LHCN-M2 (cell line): ENCODE data around the gene PHLDA1. TPM values are rescaled to one million over a fixed set of nuclear protein-coding genes. Genes with fewer than 3 reads are reported as not detected.
A peak's percentile ranks its signal among the peaks of the same experiment; 100 is the strongest.
"Not testable (repeated sequence)": the region's sequence is repeated elsewhere in the genome, so short reads cannot be mapped to it uniquely, and the experiment has no call there.

Experiments used
- DNase-seq: peaks from one replicate; pipeline ENCODE4 v3.0.0-alpha.2; 2012; ENCODE audit warnings: low read depth
- total RNA-seq: library from RNA; depleted of rRNA; stranded (reverse); fragments of >200 nt; gene quantifications from 2 replicates; pipeline ENCODE4 v1.2.3, GENCODE V29; 2014

PHLDA1 gene
- total RNA-seq, 1 experiment from 2014 or later = 191 TPM

GRCh38 chr12:76018672-76019071 is 12.9 kb downstream of the PHLDA1 start:
- DNase-seq = no peak

GRCh38 chr12:76018111-76018510 is 13.5 kb downstream of the PHLDA1 start:
- no peak for DNase-seq

- no peak for DNase-seq
Measured at GRCh38 chr12:76014007-76014406, 17.6 kb downstream of the PHLDA1 start.

- DNase-seq = no peak
Measured at GRCh38 chr12:76013603-76014002, 18.0 kb downstream of the PHLDA1 start.

GRCh38 chr12:76012644-76013043 is 18.9 kb downstream of the PHLDA1 start:
- no peak for DNase-seq

GRCh38 chr12:76010732-76011458 is 20.7 kb downstream of the PHLDA1 start:
- DNase-seq = no peak

GRCh38 chr12:76008428-76008827 is 23.1 kb downstream of the PHLDA1 start:
- DNase-seq = no peak

- DNase-seq = no peak
Measured at GRCh38 chr12:76007640-76008039, 23.9 kb downstream of the PHLDA1 start.

GRCh38 chr12:76006028-76006925 is 25.3 kb downstream of the PHLDA1 start:
- peak; percentile 52 for DNase-seq

- DNase-seq = peak; percentile 82
Measured at GRCh38 chr12:76003355-76003638, 28.3 kb downstream of the PHLDA1 start.

GRCh38 chr12:76002598-76003354 is 28.8 kb downstream of the PHLDA1 start:
- no peak for DNase-seq

- DNase-seq = peak; percentile 42
Measured at GRCh38 chr12:75998292-75999063, 33.1 kb downstream of the PHLDA1 start.

- DNase-seq = no peak
Measured at GRCh38 chr12:75997658-75998057, 33.9 kb downstream of the PHLDA1 start.

GRCh38 chr12:75996861-75997447 is 34.6 kb downstream of the PHLDA1 start:
- DNase-seq = peak; percentile 64

- no peak for DNase-seq
Measured at GRCh38 chr12:75995691-75996090, 35.9 kb downstream of the PHLDA1 start.

GRCh38 chr12:75994069-75994740 is 37.4 kb downstream of the PHLDA1 start:
- no peak for DNase-seq

GRCh38 chr12:75991753-75992152 is 39.8 kb downstream of the PHLDA1 start:
- DNase-seq = no peak

GRCh38 chr12:75990189-75990912 is 41.2 kb downstream of the PHLDA1 start:
- no peak for DNase-seq

- not testable (repeated sequence) for DNase-seq
Measured at GRCh38 chr12:75987709-75988108, 43.9 kb downstream of the PHLDA1 start.
